Astrocyte of the hippocampus (primary cell): ENCODE measurements around the gene TTLL13.
"Not testable (repeated sequence)": the region's sequence is repeated elsewhere in the genome, so short reads cannot be mapped to it uniquely, and the experiment has no call there.

Experiments used
- DNase-seq: peaks from one replicate; pipeline ENCODE4 v3.0.0; 2011; ENCODE audit warnings: low read depth, low spot score

TTLL13 gene

DNA sequence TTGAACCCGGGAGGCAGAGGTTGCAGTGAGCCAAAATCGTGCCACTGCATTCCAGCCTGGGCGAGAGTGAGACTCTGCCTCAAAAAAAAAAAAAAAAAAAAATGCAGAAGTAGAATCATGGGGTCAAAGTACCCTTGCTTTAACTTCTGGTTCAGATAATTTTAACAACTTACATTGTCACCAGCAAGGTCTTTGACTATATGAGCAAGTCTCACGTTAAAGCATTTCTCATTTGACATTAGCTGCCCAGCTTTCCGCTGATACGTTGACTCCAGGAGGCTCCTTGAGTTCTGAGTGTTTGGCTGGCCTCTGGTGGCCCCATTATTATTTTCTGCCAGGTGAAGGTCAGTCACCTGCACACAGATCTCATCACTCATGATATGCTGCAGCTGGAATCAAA, 32.3 kb downstream of the TTLL13 start:
- DNase-seq = not testable (repeated sequence)

DNA sequence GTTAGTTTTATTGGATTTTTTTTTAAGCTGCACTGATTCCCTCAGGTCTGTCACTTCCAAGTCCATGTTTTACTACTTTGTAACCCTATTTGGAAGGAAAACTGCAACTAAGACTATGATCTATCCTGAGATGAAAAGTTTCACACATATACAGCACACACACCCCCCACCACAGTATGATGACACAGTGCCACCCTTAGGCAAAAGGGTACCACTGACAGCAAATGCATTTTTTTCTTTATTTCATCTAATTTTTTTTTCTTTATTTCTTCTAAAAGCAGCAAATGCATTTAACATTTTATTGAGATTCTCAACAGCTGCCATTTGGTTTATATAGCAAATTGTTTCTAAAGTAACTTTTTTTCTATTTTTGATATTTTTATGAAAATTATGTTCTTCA, 37.3 kb downstream of the TTLL13 start:
- DNase-seq = peak; percentile 39

DNA sequence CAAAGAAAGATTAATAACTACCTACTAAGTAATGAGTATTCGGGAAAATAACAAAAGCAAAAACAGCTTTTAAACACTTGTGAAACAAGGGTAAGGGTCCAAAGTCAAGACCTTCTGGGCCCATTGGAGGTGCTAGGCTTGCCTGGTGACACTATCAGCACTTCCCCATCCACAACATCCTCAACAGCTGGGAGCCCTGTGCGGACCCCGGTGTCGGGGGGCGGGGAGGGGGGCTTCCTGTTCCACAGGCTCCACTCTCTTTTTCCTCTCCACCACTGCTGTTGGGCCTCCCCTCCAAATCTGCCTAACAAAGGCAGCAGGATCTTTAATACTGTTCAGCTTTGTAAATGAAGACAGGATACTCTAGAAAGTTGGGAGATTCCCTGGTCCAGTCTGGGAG, 37.7 kb downstream of the TTLL13 start:
- DNase-seq = no peak

DNA sequence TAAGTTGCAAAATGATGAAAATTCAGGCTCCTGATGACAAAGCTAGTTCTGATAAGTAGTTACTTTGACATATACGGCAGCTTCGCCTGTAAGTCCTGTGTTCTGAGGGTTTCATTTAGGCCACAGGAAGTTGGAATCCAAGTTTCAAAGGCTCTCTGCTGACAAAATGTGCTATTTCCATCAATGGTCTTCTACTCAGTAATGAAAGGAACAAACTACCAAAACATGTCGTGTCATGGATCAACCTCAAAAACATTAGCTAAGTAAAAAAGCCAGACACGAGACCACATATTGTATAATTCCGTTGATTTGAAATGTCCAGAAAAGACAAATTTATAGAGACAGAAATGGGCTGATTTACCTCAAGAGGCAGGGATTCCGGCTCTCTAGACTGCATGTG, 38.6 kb downstream of the TTLL13 start:
- no peak for DNase-seq

DNA sequence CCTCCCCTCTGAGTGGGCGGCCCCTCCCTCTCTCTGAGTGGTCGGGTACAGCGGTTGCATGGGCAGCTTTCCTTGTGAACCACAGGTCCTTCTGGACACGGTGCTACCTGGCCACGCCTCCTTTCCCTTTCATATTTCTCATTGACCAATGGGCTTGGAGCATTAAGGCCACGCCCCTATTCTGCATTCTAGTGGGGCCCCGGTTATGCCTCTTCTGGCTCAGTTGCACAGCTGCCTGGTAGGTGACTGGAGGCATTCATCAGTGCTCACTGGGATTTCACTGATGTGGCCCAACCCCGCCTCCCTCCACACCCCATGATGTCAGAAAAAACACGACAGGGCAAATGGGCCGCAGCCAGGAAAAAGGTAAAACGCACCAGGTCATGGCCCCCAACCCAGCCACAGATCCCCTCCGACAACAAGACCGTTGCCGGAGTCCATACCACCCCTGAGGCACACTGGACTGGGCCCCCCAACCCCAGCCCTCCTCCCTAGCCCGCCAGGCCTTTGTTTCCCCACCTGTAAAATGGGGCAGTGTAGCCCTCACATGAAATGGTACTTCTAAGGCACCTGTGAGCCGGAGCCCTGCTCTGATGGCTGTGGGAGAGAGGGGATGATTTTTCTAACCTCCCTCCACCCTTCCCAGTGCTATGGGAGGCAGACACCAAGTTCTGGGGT, 42.5 kb downstream of the TTLL13 start:
- no peak for DNase-seq

DNA sequence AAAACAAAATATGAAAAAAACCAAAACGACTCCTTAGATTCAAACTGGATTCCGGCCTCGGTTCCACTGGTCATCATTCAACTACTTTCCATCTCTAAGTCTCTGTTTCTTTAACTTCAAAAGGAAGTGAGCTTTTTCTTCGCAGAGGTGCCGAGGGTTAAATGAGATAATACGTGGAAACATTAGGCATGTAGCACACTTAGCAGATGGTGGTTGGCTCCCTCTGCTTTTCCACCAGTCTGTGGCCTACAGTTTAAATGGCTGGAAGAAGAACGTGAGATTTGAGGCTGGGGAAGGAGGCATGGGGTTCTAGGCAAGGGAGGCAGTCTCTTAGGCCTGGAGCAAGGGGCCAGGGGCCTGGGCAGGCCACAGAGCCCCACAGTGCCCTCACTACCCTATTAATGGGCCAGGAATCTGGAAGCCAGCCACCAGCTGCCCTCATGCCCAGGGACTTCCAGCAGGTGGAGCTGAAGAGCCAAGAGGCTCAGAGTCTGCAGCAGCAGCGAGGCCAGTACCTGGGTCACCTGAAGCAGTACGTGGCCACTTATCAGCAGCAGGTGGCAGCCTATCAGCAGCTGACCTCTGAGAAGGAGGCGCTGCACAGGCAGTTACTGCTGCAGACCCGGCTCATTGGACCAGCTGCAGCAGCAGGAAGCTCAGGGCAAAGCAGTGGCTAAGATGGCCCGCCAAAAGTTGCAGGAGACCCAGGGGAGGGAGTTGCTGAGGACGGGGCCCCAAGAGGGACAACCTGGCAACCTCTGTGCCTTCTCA, 43.9 kb downstream of the TTLL13 start:
- DNase-seq = peak; percentile 76

DNA sequence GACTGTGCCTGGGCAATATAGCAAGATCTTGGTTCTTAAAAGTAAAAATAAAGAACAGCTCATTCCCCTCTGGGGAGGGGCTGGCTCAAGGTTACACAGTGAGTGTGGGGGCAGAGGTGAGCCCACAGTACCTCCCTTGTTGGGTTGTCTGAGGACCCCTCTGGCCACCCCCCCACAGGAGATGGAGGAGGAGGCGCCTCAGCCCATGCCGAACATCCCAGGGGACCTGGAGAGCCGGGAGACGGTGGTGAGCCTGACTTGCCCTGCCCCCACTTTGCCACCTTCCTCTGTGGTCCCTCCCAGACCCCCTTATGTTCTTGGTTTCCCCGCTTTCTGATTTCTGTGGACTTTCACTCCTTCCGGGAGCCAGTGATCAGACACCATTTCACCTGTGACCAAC, 44.8 kb downstream of the TTLL13 start:
- no peak for DNase-seq

DNA sequence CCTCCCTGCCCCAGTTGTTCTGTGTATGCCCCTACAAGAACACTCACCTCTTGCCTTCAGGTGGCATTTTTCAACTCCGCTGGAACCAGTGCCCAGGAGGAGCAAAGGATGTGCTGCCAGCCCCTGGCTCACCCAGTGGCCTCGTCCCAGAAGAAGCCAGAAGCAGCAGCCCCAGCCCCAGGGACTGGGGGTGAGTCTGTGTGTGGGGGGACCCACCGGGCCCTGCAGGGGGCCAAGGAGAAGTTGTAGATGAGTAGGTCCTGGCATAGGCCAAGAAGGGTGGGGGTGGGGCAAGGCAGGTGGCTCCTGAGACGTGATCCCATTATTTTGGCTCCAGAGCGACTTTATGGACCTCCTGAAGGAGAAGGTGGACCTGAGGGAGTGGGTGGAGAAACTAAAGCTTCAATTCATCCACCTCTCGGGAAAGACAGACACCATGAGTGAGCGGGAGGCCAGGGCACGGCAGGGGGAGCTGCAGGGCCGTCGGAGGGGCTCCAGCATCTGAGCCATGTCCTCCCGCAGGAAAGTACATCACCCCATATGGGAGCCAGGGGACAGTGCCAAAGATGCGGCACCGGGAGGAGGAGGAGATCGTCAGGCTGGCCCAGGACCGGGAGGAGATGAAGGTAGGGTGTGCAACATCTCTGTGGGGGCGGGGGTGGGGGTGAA, 45.4 kb downstream of the TTLL13 start:
- DNase-seq = no peak

DNA sequence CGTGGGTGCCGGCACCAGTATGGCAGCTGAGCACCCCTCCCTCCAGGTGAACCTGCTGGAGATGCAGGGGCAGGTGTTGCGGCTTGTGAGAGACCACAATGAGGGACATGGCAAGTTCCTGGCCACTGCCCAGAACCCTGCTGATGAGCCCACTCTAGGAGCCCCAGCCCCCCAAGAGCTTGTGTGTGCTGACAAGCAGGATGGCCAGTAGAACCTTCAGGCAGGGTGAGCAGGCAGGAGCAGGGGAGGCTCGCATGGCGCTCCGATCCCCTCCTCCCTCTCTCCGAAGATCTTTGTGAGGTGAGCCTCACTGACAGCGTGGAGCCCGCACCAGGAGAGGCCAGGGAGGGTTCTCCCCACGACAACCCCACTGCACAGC, 45.9 kb downstream of the TTLL13 start:
- DNase-seq = no peak

DNA sequence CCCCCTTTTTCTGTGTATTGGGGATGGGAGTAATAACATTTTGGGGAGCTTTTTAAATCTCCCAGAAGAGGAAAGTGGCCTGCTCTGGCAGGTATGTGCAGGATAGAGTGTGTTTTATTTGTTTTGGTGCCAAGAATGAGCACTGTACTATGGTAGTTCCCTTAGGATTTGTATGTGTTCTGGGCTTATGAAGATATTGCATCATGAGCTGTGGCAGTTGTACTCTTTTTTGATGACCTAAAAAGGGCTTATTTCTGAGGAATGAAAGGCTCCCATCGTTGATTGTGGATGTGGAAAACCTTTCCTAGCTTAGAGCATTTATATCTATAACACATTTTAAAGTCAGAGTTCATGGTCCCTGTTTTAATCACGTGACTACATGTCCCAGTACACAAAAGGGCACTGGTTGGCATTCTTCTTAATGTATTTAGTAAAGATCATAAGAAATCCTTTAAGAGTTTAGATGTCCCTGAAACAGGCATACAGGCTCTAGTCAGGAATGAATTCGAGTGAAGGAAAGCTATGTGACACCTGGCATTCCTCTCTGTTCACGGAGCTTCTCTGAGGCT, 47.0 kb downstream of the TTLL13 start:
- DNase-seq = not testable (repeated sequence)

DNA sequence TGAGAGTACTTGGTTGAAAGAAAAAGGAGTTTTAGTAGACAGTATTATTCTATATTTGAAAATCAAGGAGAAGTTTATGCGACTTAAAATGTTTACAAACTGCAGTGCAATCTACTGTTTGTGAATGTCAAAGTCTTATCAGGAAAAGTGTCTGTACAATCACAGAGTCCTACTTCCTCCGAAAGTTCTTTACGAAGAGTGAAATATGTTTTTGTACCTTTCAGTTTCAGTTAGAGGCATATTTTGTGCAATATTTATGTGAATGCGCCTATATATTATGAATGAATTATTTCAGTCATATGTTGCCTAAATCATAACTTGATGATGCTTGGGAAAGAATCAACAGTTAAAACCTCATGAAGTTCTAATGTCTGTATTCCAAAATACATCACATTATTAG, 47.7 kb downstream of the TTLL13 start:
- DNase-seq = no peak

DNA sequence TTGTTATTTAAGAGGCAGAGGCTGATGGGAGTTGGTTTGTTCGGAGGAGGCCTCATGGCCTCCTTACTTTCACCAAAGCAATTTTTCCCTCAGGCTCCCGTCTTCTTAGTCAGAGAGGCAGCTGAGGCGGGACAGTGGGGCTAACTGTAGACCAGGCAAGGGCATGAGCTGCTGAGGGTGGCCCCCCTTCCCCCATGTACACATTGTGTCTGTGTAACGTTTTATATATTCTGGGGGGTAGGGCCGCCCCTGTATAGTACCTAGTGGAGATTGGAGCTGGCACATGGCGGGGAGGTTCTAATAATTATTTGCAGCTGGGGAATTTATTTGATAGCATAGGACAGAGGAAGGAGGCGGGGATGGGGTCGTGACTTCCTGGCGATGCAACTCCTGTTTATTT, 51.2 kb downstream of the TTLL13 start:
- DNase-seq = no peak

DNA sequence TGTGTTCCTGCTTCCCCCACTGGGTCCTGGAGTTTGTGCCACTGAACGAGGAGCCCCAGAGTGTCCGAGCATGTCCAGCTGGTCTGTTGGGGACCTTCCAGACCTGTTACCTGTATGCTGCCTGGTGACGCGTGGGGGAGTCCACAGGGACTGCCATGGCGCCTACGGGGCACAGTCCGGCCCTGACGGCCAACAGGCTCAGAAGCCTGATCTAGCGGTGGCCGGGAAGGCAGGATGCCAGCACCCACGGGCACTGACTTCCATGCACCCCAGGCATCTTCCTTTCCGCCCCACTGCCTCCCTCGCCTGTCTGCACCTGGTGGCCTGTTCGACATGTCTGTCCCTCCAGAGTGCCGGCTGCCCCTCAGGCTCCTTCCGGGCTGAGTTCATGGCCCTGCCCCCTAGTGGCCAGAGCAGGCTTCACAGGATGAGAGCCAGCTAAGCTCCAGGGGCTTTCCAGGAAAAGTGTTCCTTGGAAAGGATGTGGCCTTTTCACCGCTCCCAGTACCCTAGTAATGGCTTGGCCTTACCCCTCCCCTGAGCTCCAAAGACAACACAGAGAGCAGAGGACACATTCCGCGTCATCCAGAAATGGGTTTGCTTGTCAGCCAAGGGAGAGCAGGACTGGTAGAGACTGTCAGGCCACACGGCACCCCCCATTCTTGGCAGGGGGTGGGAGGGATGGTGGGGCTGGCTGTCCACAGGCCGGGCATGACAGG, 51.8 kb downstream of the TTLL13 start:
- peak; percentile 35 for DNase-seq

DNA sequence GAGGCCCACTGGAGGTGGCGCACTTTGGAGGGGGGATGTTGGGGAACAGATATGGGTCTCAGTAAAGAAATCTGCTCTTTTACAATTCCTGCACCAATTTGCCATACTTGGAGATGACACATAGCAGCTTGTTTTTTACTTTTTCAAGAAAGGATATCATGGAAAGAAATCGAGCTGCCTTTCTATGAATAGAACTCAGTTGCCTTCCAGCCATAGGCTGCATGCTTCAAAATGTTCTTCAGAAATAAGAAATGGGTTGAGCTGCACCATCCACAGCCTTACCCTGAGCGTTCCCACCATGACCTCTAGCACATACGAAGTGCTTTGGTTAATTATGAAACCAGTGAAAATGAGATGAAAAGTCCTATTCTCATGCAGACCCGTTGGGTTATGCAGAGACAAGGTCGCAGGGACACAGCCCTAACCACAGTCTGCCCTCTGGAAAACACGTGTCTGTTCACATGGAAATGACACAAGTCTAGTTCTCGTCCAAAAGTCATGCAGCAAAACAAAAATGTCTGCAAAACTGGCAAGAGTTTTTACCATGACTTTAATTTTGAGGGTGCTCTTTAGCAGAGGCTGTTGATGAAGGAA, 52.4 kb downstream of the TTLL13 start:
- no peak for DNase-seq

DNA sequence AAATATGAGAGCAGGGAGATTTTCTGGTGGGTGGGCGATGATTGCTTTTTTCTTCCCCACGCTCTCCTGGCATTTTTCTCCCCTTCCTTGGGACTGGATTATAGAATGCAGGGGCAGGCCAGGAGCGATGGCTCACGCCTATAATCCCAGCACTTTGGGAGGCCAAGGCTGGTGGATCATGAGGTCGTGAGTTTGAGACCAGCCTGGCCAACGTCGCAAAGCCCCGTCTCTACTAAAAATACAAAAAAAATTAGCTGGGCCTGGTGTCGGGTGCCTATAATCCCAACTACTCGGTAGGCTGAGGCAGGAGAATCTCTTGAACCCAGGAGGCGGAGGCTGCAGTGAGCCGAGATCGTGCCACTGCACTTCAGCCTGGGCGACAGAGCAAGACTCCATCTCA, 56.0 kb downstream of the TTLL13 start:
- DNase-seq = not testable (repeated sequence)

DNA sequence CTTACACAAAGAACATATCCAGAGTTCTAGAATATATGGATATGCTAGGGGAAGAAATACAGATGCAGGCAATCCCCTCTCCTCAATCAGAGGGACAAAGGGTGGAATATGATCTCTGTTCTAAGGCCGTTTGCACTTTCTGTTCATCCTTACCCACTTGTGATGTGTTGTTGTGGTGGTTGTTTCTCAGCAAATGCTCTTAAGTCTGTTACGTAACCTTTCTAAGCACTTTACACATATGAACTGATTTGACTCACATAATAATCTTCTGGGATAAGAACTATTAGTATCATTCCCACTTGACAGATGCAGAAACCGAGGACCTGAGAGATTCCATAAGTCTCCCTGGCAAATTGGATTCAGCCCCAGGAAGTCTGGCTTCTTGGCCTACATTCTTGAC, 56.6 kb downstream of the TTLL13 start:
- no peak for DNase-seq

DNA sequence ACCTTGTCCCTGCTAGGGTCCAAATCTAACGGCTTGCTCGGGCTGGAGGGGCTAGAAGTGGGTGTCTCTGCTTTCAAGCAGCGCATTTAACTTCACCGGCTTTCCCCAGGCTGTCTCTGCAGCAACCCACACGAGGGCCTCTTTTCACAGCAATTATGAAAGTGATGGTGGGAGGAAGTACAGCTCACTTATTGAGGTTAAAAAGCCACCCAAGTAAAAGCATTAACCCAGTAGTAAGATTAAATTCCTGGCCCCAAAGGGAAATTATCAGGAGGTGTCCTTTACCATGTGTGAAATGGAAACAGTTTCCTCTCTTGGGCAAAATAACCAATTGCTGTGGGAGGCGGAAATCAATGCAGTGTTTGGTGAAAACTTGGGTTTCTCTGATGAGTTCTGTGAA, 57.2 kb downstream of the TTLL13 start:
- no peak for DNase-seq

DNA sequence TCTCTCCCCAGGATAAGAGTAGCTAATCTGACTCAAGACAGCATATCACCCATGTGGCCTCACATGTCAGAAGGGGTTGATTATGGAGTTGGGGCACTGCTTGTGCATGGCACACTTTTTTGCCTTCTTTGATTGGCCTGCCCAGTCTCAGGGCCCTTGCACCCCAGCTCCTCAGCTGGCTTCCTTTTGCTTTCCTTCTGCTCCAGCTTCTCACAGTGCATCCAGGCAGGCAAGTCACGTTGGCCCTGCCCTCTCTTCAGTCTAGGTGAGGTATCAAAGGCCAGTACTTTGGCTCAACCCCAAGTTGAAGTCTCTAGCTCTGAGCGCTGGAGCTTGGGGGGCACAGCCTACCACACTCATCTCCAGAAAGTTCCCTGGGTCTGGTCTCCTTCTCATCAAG, 58.3 kb downstream of the TTLL13 start:
- DNase-seq = no peak

DNA sequence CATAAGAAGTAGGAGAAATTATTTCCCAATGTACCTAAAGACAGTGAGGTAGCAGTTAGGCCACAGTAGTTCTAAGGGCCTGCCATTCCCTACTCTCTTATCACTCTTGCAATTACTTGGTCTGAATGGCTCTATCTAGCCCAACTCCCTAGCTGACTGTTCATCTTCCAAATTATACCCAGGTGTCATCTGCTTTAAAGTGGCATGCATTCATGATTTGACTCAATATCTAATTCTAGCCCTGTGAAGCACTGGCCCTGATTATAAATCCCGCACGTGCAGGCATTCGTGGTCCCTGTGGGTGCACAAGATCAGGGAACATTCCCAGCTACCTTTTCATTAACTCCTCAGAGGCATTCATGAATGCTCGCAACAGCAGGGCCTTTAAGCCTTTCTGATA, 59.7 kb downstream of the TTLL13 start:
- DNase-seq = no peak
